ENCODE measurements around the gene SPATA33. TPM values are rescaled to one million over a fixed set of nuclear protein-coding genes. Genes with fewer than 3 reads are reported as not detected.

SPATA33 gene
- total and polyA plus RNA-seq, 4 donors = 5.4 to 19.1 (median 8.8) TPM

DNA sequence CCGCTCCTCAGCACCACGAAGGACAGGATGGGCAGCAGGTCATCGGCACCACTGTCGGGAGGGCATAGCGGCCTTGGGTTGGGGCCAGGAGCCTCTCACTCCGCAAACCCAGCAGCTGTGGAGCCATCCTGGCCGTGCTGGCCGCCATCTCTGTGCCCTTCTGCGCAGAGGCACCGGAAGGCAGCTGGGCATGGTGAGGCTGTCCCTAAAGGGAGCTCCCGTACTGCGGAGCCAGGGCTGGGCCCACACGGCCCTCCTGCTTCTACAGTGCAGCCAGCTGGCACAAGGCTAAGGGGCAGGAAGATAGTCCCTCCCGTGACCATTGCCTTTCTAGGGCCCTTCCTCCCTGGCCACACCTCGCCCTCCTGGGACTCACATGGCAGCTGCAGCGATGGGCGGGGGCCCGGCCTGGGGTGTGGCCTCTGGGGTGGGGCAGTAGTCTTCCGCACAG, 50.9 kb downstream of the SPATA33 start:
- no peaks in the 10 kb centered on the region for H3K27me3 ChIP-seq (ENCODE audit: control insufficient read depth in 3 of 3, insufficient read depth in 3 of 3, low read length in 2 of 3)
- no peak overlapping the region for H3K9ac ChIP-seq (ENCODE audit: insufficient read depth in 1 of 2, low read length in 2 of 2)
- no peaks in the 10 kb centered on the region for H3K36me3 ChIP-seq (ENCODE audit: control insufficient read depth in 4 of 4, insufficient read depth in 4 of 4, low read length in 4 of 4)
- WGBS, 2 donors = 91 to 94% methylated on average over 19 of the region's 19 CpGs
- DNase-seq = no peak
- no peak overlapping the region for H3K4me3 ChIP-seq
- no peaks in the 10 kb centered on the region for H3K9me3 ChIP-seq (ENCODE audit: control insufficient read depth in 4 of 4, insufficient read depth in 3 of 4, low read length in 3 of 4)
- ATAC-seq (ENCODE audit: insufficient read depth, low FRiP score) = no peak
- TF ChIP-seq, protein P1, sequence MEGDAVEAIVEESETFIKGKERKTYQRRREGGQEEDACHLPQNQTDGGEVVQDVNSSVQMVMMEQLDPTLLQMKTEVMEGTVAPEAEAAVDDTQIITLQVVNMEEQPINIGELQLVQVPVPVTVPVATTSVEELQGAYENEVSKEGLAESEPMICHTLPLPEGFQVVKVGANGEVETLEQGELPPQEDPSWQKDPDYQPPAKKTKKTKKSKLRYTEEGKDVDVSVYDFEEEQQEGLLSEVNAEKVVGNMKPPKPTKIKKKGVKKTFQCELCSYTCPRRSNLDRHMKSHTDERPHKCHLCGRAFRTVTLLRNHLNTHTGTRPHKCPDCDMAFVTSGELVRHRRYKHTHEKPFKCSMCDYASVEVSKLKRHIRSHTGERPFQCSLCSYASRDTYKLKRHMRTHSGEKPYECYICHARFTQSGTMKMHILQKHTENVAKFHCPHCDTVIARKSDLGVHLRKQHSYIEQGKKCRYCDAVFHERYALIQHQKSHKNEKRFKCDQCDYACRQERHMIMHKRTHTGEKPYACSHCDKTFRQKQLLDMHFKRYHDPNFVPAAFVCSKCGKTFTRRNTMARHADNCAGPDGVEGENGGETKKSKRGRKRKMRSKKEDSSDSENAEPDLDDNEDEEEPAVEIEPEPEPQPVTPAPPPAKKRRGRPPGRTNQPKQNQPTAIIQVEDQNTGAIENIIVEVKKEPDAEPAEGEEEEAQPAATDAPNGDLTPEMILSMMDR (IDR thresholded peaks at IDR 0.05; ENCODE audit: control extremely low read depth, extremely low read depth) = no peak
- H3K27ac ChIP-seq (ENCODE audit: low read depth in 1 of 2, low read length in 1 of 2) = no peak overlapping the region
- H3K4me1 ChIP-seq (ENCODE audit: control insufficient read depth in 5 of 5, insufficient read depth in 5 of 5, low read length in 5 of 5) = peaks cover 0 to 7% (median 5%) of the 10 kb centered on the region in 5 donors

DNA sequence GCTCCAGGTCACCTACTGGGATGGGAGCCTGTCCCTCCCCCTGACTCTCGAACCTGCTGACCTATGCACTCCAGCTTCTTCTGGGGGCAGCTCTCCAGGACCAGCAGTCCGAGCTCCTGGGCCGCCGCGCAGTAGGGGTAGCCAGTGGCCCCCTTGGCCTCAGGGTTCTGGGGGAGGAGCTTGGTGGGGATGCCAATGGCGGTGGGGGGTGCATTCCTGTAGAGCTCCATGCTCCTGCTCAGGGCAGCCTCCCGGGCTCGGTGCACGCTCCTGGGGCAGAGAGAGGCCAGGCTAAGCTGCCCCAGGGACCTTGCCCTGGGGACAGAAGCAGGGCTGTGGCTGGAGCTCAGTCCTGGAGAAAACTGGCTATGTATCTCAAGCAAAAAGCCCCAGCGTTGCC, 51.5 kb downstream of the SPATA33 start:
- no peak overlapping the region for H3K27ac ChIP-seq (ENCODE audit: low read depth in 1 of 2, low read length in 1 of 2)
- TF ChIP-seq, protein P1 (IDR thresholded peaks at IDR 0.05; ENCODE audit: control extremely low read depth, extremely low read depth) = no peak
- no peaks in the 10 kb centered on the region for H3K36me3 ChIP-seq (ENCODE audit: control insufficient read depth in 4 of 4, insufficient read depth in 4 of 4, low read length in 4 of 4)
- no peak for DNase-seq
- ATAC-seq (ENCODE audit: insufficient read depth, low FRiP score) = no peak
- H3K4me3 ChIP-seq = no peak overlapping the region
- H3K27me3 ChIP-seq (ENCODE audit: control insufficient read depth in 3 of 3, insufficient read depth in 3 of 3, low read length in 2 of 3) = no peaks in the 10 kb centered on the region
- H3K9ac ChIP-seq (ENCODE audit: insufficient read depth in 1 of 2, low read length in 2 of 2) = no peak overlapping the region
- no peaks in the 10 kb centered on the region for H3K9me3 ChIP-seq (ENCODE audit: control insufficient read depth in 4 of 4, insufficient read depth in 3 of 4, low read length in 3 of 4)
- 90 to 93% methylated on average over 10 of the region's 10 CpGs for WGBS, 2 donors
- peaks cover 0 to 7% (median 5%) of the 10 kb centered on the region in 5 donors for H3K4me1 ChIP-seq (ENCODE audit: control insufficient read depth in 5 of 5, insufficient read depth in 5 of 5, low read length in 5 of 5)

DNA sequence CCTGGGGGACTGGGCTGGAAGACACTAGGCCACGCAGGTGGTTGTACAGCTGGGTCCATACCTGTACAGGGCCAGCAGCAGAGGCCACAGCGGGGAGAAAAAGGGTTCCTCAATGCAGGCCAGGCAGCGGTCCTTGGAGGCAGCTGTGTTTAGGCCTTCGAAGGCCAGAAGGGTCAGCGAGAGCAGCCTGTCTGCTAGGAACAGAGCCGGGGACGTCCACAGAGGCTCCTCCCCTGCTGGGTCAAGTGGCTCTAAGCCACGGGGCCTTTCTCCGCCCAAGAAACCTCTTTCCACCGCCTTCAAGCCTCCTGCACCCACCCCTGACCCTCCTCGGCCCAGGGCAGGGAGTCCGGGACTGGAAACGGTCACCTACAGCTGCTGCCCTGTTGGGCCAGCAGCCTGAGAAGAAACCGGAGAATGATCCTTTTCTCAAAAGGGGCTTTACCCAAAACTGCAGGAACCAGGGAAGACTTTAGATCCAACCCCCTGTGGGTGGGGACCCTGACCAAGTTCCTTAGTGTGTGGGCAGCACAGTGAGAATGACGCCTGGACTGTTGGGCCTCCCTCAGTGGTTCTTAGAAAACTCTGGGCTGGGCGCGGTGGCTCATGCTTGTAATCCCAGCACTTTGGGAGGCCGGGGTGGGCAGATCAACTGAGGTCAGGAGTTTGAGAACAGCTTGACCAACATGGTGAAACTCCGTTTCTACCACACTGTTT, 52.2 kb downstream of the SPATA33 start:
- Histone ChIP-seq H3K27ac (ENCODE audit: low read depth in 1 of 2, low read length in 1 of 2) (no peak overlapping the region), H3K4me1 (ENCODE audit: control insufficient read depth in 5 of 5, insufficient read depth in 5 of 5, low read length in 5 of 5) (peaks cover 0 to 7% (median 5%) of the 10 kb centered on the region in 5 donors), H3K9ac (ENCODE audit: insufficient read depth in 1 of 2, low read length in 2 of 2) (no peak overlapping the region), H3K9me3 (ENCODE audit: control insufficient read depth in 4 of 4, insufficient read depth in 3 of 4, low read length in 3 of 4) (no peaks in the 10 kb centered on the region), H3K4me3 (no peak overlapping the region), H3K27me3 (ENCODE audit: control insufficient read depth in 3 of 3, insufficient read depth in 3 of 3, low read length in 2 of 3) (no peaks in the 10 kb centered on the region), H3K36me3 (ENCODE audit: control insufficient read depth in 4 of 4, insufficient read depth in 4 of 4, low read length in 4 of 4) (no peaks in the 10 kb centered on the region)
- ATAC-seq (ENCODE audit: insufficient read depth, low FRiP score) (no peak), DNase-seq (no peak)
- TF ChIP-seq, protein P1 (IDR thresholded peaks at IDR 0.05; ENCODE audit: control extremely low read depth, extremely low read depth) = no peak
- 89 to 96% methylated on average over 19 of the region's 19 CpGs for WGBS, 2 donors
